H1 (cell line): ENCODE measurements around the gene PRKAA1. TPM values are rescaled to one million over a fixed set of nuclear protein-coding genes. Genes with fewer than 3 reads are reported as not detected.
"Not testable (repeated sequence)": the region's sequence is repeated elsewhere in the genome, so short reads cannot be mapped to it uniquely, and the experiment has no call there.

Source experiments
- CTCF ChIA-PET: fragments of 300-600 bp; sonication (Branson Sonifier 250); formaldehyde crosslinking; loops from one replicate; lab custom pipeline; 2021; ENCODE audit not compliant: partially characterized antibody; lab: Charles Lee
- POLR2A ChIA-PET: fragments of 300-600 bp; sonication (Branson Sonifier 250); formaldehyde crosslinking; loops from one replicate; lab custom pipeline; 2021; ENCODE audit warnings: inconsistent platforms; ENCODE audit not compliant: partially characterized antibody; lab: Charles Lee
- DNase-seq, 2 experiments: peaks; one replicate each; pipeline versions ENCODE4 v3.0.0 to v3.0.0-alpha.2; 2010 to 2022; ENCODE audit warnings: low spot score in 2 of 2, low read depth in 1 of 2, mixed read lengths in 1 of 2
- FAIRE-seq: peaks from 2 replicates; lab custom pipeline; 2011; peaks lifted over from hg19 to GRCh38; lab: Jason Lieb, UNC
- H2AFZ ChIP-seq: 2 replicates; pipeline ENCODE4 v1.8.1; 2012; ENCODE audit warnings: low read length, inconsistent platforms
- H2AK5ac ChIP-seq: 2 replicates; pipeline ENCODE4 v1.6.1; 2013; ENCODE audit warnings: low read depth, low read length
- H2BK120ac ChIP-seq: replicated peaks from 2 replicates; pipeline ENCODE3; 2013; ENCODE audit warnings: low read depth, low read length, inconsistent platforms
- H2BK12ac ChIP-seq: 2 replicates; pipeline ENCODE4 v1.6.1; 2013; ENCODE audit warnings: low read depth, low read length
- H2BK15ac ChIP-seq: 2 replicates; pipeline ENCODE4 v1.6.1; 2013; ENCODE audit warnings: low read length
- H2BK20ac ChIP-seq: 2 replicates; pipeline ENCODE4 v1.6.1; 2013; ENCODE audit warnings: low read length
- H2BK5ac ChIP-seq: 2 replicates; pipeline ENCODE4 v1.6.1; 2013; ENCODE audit warnings: low read depth, low read length
- H3K14ac ChIP-seq: 2 replicates; pipeline ENCODE4 v1.6.1; 2013; ENCODE audit warnings: inconsistent platforms; ENCODE audit not compliant: insufficient read length
- H3K18ac ChIP-seq: 2 replicates; pipeline ENCODE4 v1.6.1; 2013; ENCODE audit warnings: low read length; ENCODE audit errors: extremely low read depth
- H3K23ac ChIP-seq: 2 replicates; pipeline ENCODE4 v1.6.1; 2013; ENCODE audit warnings: inconsistent platforms; ENCODE audit not compliant: insufficient read length
- H3K23me2 ChIP-seq: 2 replicates; pipeline ENCODE4 v1.6.1; 2013; ENCODE audit warnings: low read depth, low read length
- H3K27ac ChIP-seq: 2 replicates; pipeline ENCODE4 v1.6.1; 2011; ENCODE audit warnings: low read depth, low read length, inconsistent platforms
- H3K27me3 ChIP-seq, 4 experiments: replicated peaks in 1 of 4; 1 replicate in 1 of 4; 2 replicates in 3 of 4; pipeline versions ENCODE4 v1.6.1 to v1.8.1; 2011 to 2013; ENCODE audit warnings: low read length in 3 of 4, mild to moderate bottlenecking in 3 of 4, inconsistent platforms in 2 of 4, mixed read lengths in 2 of 4, moderate library complexity in 1 of 4; ENCODE audit not compliant: control insufficient read depth in 3 of 4, insufficient read depth in 3 of 4; ENCODE audit errors: extremely low read depth in 1 of 4
- H3K36me3 ChIP-seq, 4 experiments: 2 replicates each; pipeline versions ENCODE4 v1.6.1 to v1.8.1; 2011 to 2013; ENCODE audit warnings: mild to moderate bottlenecking in 4 of 4, low read length in 3 of 4, moderate library complexity in 2 of 4, control low read depth in 1 of 4, inconsistent platforms in 1 of 4; ENCODE audit not compliant: insufficient read depth in 4 of 4, control insufficient read depth in 2 of 4
- H3K4ac ChIP-seq: replicated peaks from 2 replicates; pipeline ENCODE3; 2013; ENCODE audit warnings: low read length, low read depth, mixed read lengths, inconsistent platforms; ENCODE audit not compliant: insufficient read length
- H3K4me1 ChIP-seq, 4 experiments: replicated peaks in 1 of 4; 1 replicate in 1 of 4; 2 replicates in 3 of 4; pipeline versions ENCODE4 v1.6.1 to v1.8.1; 2011 to 2013; ENCODE audit warnings: low read length in 3 of 4, inconsistent platforms in 2 of 4, mixed read lengths in 1 of 4; ENCODE audit not compliant: insufficient read depth in 4 of 4, control insufficient read depth in 3 of 4
- H3K4me2 ChIP-seq, 2 experiments: 2 replicates each; pipeline versions ENCODE4 v1.6.1 to v1.8.1; 2011 to 2013; ENCODE audit warnings: low read depth in 2 of 2, low read length in 2 of 2, control low read depth in 1 of 2, inconsistent platforms in 1 of 2, mild to moderate bottlenecking in 1 of 2; ENCODE audit not compliant: insufficient read depth in 1 of 2
- H3K4me3 ChIP-seq, 4 experiments: fragments of 200-600, 300-600 bp in 1 of 4; sonication (generic), shearing (Covaris generic), sonication (Bioruptor Twin) in 1 of 4; 2 replicates each; pipeline versions ENCODE4 v1.5.1 to v1.8.1; 2011 to 2016; ENCODE audit warnings: low read length in 4 of 4, low read depth in 3 of 4, control low read depth in 2 of 4, inconsistent platforms in 2 of 4, mild to moderate bottlenecking in 2 of 4, mixed read lengths in 1 of 4, moderate library complexity in 1 of 4; ENCODE audit not compliant: insufficient read depth in 2 of 4; ENCODE audit errors: extremely low read depth in 1 of 4
- H3K56ac ChIP-seq: replicated peaks from 2 replicates; pipeline ENCODE3; 2013; ENCODE audit warnings: low read depth, mild to moderate bottlenecking, mixed read lengths, low read length, inconsistent platforms; ENCODE audit not compliant: insufficient read length
- H3K79me1 ChIP-seq: 2 replicates; pipeline ENCODE4 v1.6.1; 2013; ENCODE audit warnings: low read depth, low read length, control low read depth
- H3K79me2 ChIP-seq, 2 experiments: 2 replicates each; pipeline versions ENCODE4 v1.6.1 to v1.8.1; 2012 to 2013; ENCODE audit warnings: low read length in 2 of 2, mild to moderate bottlenecking in 2 of 2, inconsistent platforms in 1 of 2; ENCODE audit not compliant: insufficient read depth in 2 of 2, control insufficient read depth in 1 of 2
- H3K9ac ChIP-seq, 4 experiments: replicated peaks in 1 of 4; 1 replicate in 1 of 4; 2 replicates in 3 of 4; pipeline versions ENCODE4 v1.6.1 to v1.8.1; 2011 to 2013; ENCODE audit warnings: low read depth in 3 of 4, low read length in 3 of 4, control low read depth in 2 of 4, mild to moderate bottlenecking in 2 of 4, moderate library complexity in 2 of 4, inconsistent platforms in 1 of 4; ENCODE audit errors: extremely low read depth in 1 of 4
- H3K9me3 ChIP-seq, 2 experiments: 2 replicates each; pipeline versions ENCODE4 v1.6.1 to v1.8.1; 2012 to 2013; ENCODE audit warnings: mild to moderate bottlenecking in 2 of 2, moderate library complexity in 2 of 2, control low read depth in 1 of 2, inconsistent platforms in 1 of 2, low read depth in 1 of 2, low read length in 1 of 2, mixed read lengths in 1 of 2; ENCODE audit not compliant: insufficient read depth in 2 of 2
- H4K20me1 ChIP-seq, 2 experiments: replicated peaks in 1 of 2; 2 replicates each; pipeline versions ENCODE3 to v1.8.1; 2011 to 2013; ENCODE audit warnings: inconsistent platforms in 2 of 2, low read length in 2 of 2, mild to moderate bottlenecking in 1 of 2; ENCODE audit not compliant: insufficient read depth in 2 of 2, control insufficient read depth in 1 of 2
- H4K5ac ChIP-seq: 2 replicates; pipeline ENCODE4 v1.6.1; 2013; ENCODE audit warnings: low read length, low read depth, mixed read lengths, inconsistent platforms; ENCODE audit not compliant: insufficient read length
- H4K8ac ChIP-seq: 2 replicates; pipeline ENCODE4 v1.8.0; 2013; ENCODE audit warnings: mild to moderate bottlenecking, moderate library complexity, low read length, inconsistent platforms; ENCODE audit not compliant: insufficient read depth; ENCODE audit errors: extremely low read depth
- H4K91ac ChIP-seq: replicated peaks from 2 replicates; pipeline ENCODE3; 2013; ENCODE audit warnings: low read length, mixed read lengths, inconsistent platforms; ENCODE audit not compliant: insufficient read length
- WGBS, 2 experiments: shearing (Covaris generic) in 1 of 2; methylation state at CpG; one replicate each; pipeline versions ENCODE4 v1.1.6 to v1.1.7; 2013 to 2015; ENCODE audit warnings: low lambda C conversion rate in 2 of 2, mixed read lengths in 2 of 2, inconsistent platforms in 1 of 2, low coverage in 1 of 2, missing lambda C conversion rate in 1 of 2; ENCODE audit not compliant: insufficient replicate concordance in 2 of 2, insufficient coverage in 1 of 2, insufficient read length in 1 of 2; ENCODE audit errors: extremely low coverage in 1 of 2, missing lambda C conversion rate in 1 of 2; 5-methylcytosine and 5-hydroxymethylcytosine counted together
- polyA plus RNA-seq, 7 experiments: library from polyadenylated mRNA; depleted of rRNA in 3 of 7; stranded (reverse) in 5 of 7; unstranded in 2 of 7; fragments of >200 nt in 5 of 7; fragments of 200-250 nt in 2 of 7; gene quantifications; 1 replicate in 5 of 7; 2 replicates in 1 of 7; 4 replicates in 1 of 7; pipeline versions ENCODE4 v1.2.1 to v1.2.3, GENCODE V29; 2011 to 2013; ENCODE audit warnings: missing spikeins in 2 of 7, mixed read lengths in 2 of 7
- total RNA-seq: library from RNA; stranded (reverse); fragmentation: NEBNext Ultra II Directional; extraction: Animal tissue kit (Norgen Biotek cat#: 25700); gene quantifications from 2 replicates; pipeline ENCODE4 v1.2.1, GENCODE V29; 2021

PRKAA1 gene
- total and polyA plus RNA-seq, 2 of the 8 experiments (the other 6 are each of a cell fraction or from before 2014, with no cell fraction given): 10.4 to 33.1 TPM

- H3K4me2 ChIP-seq, H3K23ac ChIP-seq, H2AFZ ChIP-seq, H2AK5ac ChIP-seq, H3K56ac ChIP-seq, H2BK120ac ChIP-seq, H2BK15ac ChIP-seq, H3K4me1 ChIP-seq, H2BK12ac ChIP-seq, H2BK5ac ChIP-seq, H3K23me2 ChIP-seq, CTCF ChIA-PET, H3K9ac ChIP-seq, H4K8ac ChIP-seq, H3K18ac ChIP-seq, H3K27me3 ChIP-seq, H2BK20ac ChIP-seq, H3K14ac ChIP-seq, H3K4ac ChIP-seq, H3K27ac ChIP-seq, H3K4me3 ChIP-seq, H3K79me1 ChIP-seq, H4K20me1 ChIP-seq, FAIRE-seq, DNase-seq, H3K9me3 ChIP-seq, H3K36me3 ChIP-seq, H4K5ac ChIP-seq, H4K91ac ChIP-seq: not testable (repeated sequence)
- POLR2A ChIA-PET: interaction anchor here (0.6 to 1.8 kb wide), 3 partner anchors 11 to 115 kb away, joined by 3 to 6 read pairs (median 6); partner anchors contain the start of gene RPL37
- peaks cover 29 to 97% of the 10 kb centered on the region in 2 experiments for H3K79me2 ChIP-seq
- WGBS, 2 experiments: 92% methylated on average over 6 of the region's 10 CpGs; no CpG with 5 or more reads in 1 of the 2 experiments
Measured at GRCh38 chr5:40792691-40793090, 5.5 kb downstream of the PRKAA1 start.
